NT2/D1 (cell line): ENCODE results near the gene KRT82.
"Not testable (repeated sequence)": the region's sequence is repeated elsewhere in the genome, so short reads cannot be mapped to it uniquely, and the experiment has no call there.

Experiments
- YY1 ChIP-seq: IDR thresholded peaks from 2 replicates; pipeline ENCODE4 v1.6.1; 2011; ENCODE audit not compliant: insufficient read length, insufficient read depth
- ZNF274 ChIP-seq: IDR thresholded peaks from 2 replicates; pipeline ENCODE4 v1.6.1; 2011; ENCODE audit warnings: mild to moderate bottlenecking, low read depth, low read length

DNA sequence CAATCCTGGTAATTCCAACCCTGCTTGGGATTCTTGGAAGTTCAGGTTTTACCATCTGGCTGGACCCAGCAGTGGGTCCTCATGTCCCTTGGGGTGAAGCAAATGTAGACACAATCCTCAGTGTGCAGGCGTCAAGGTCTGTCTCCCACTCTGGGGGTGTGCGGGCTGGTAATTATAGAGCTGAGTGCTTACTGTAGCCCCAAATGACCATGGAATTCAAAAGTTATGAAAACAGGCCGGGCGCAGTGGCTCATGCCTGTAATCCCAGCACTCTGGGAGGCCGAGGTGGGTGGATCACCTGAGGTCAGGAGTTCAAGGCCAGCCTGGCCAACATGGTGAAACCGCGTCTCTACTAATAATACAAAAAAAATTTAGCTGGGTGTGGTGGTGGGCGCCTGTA lies 61.1 kb downstream of the KRT82 start:
- not testable (repeated sequence) for TF ChIP-seq YY1, ZNF274
